Cardiac muscle cell (in vitro differentiated cells and primary cell): Measurements from ENCODE around the gene MPPED2. TPM values are rescaled to one million over a fixed set of nuclear protein-coding genes. Genes with fewer than 3 reads are reported as not detected.

Source experiments
- DNase-seq, 2 donors: peaks; one replicate each; pipeline versions ENCODE4 v3.0.0 to v3.0.0-alpha.2; 2010 to 2017; ENCODE audit warnings: low read depth in 1 of 2, low spot score in 1 of 2
- H3K27ac ChIP-seq: fragments of 200-600 bp; sonication (generic); 2 replicates; pipeline ENCODE4 v1.5.1; 2016
- H3K27me3 ChIP-seq: fragments of 200-600 bp; sonication (generic); 2 replicates; pipeline ENCODE4 v1.6.0; 2016; ENCODE audit warnings: control low read depth
- H3K36me3 ChIP-seq: fragments of 200-600 bp; sonication (generic); 2 replicates; pipeline ENCODE4 v1.5.1; 2016; ENCODE audit warnings: control low read depth
- H3K4me1 ChIP-seq: fragments of 200-600 bp; sonication (generic); 2 replicates; pipeline ENCODE4 v1.8.1; 2017; ENCODE audit warnings: low read depth, mild to moderate bottlenecking, mixed run types
- H3K4me3 ChIP-seq: fragments of 200-600 bp; sonication (generic); 2 replicates; pipeline ENCODE4 v1.5.1; 2016; ENCODE audit warnings: mild to moderate bottlenecking
- H3K9me3 ChIP-seq: fragments of 200-600 bp; sonication (generic); 2 replicates; pipeline ENCODE4 v1.5.1; 2017; ENCODE audit warnings: low read depth, mild to moderate bottlenecking, control low read depth
- polyA plus RNA-seq: library from polyadenylated mRNA; unstranded; fragments of >200 nt; fragmentation: Nextera tagmentation; extraction: Ambion mirVana; gene quantifications from 2 replicates; pipeline ENCODE4 v1.2.1, GENCODE V29; 2016
- total RNA-seq: library from RNA; depleted of rRNA; stranded (reverse); fragments of >200 nt; gene quantifications from 2 replicates; pipeline ENCODE4 v1.2.3, GENCODE V29; 2016
- TF ChIP-seq, protein P1 (sequence below): IDR thresholded peaks from 2 replicates; pipeline ENCODE4 v1.5.1; 2012; ENCODE audit warnings: low read depth, mild to moderate bottlenecking, low read length

Gene MPPED2
- total and polyA plus RNA-seq, 2 experiments from 2014 or later = 32.5 to 54.4 TPM

DNA sequence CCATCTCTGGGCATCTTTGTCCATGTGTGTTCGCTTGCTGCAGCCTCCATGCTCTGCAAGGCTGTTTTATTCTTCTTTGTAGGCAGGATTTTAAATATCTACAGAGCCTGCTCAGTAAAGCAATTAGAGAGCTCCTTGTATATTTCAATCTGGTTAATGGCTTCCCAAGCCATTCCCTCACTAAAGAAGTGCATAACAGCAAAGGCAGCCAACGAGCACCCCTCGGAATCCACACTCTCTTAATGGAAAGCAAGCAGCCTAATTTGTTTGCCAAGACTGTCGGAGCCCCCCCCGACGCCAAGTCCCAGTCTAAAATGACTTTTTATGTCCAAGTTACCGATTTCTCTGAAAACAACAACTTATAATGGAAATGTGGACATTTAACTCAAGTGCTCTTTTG is 139.6 kb downstream of the MPPED2 start:
- no peak overlapping the region for H3K4me3 ChIP-seq
- H3K36me3 ChIP-seq = no peaks in the 10 kb centered on the region
- H3K27ac ChIP-seq = no peak overlapping the region
- H3K9me3 ChIP-seq = no peaks in the 10 kb centered on the region
- TF ChIP-seq, protein P1, sequence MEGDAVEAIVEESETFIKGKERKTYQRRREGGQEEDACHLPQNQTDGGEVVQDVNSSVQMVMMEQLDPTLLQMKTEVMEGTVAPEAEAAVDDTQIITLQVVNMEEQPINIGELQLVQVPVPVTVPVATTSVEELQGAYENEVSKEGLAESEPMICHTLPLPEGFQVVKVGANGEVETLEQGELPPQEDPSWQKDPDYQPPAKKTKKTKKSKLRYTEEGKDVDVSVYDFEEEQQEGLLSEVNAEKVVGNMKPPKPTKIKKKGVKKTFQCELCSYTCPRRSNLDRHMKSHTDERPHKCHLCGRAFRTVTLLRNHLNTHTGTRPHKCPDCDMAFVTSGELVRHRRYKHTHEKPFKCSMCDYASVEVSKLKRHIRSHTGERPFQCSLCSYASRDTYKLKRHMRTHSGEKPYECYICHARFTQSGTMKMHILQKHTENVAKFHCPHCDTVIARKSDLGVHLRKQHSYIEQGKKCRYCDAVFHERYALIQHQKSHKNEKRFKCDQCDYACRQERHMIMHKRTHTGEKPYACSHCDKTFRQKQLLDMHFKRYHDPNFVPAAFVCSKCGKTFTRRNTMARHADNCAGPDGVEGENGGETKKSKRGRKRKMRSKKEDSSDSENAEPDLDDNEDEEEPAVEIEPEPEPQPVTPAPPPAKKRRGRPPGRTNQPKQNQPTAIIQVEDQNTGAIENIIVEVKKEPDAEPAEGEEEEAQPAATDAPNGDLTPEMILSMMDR = no peak
- no peaks in the 10 kb centered on the region for H3K27me3 ChIP-seq
- DNase-seq = no peak
- peaks cover 25% of the 10 kb centered on the region for H3K4me1 ChIP-seq

GRCh38 chr11:30445056-30445455 is 141.1 kb downstream of the MPPED2 start:
- no peaks in the 10 kb centered on the region for H3K36me3 ChIP-seq
- peak in 1 of 2 donors; percentile 49 for DNase-seq
- peaks cover 22% of the 10 kb centered on the region for H3K4me1 ChIP-seq
- no peak overlapping the region for H3K4me3 ChIP-seq
- TF ChIP-seq, protein P1 = no peak
- no peaks in the 10 kb centered on the region for H3K27me3 ChIP-seq
- H3K9me3 ChIP-seq = no peaks in the 10 kb centered on the region
- H3K27ac ChIP-seq = peak overlapping the region; percentile 49

DNA sequence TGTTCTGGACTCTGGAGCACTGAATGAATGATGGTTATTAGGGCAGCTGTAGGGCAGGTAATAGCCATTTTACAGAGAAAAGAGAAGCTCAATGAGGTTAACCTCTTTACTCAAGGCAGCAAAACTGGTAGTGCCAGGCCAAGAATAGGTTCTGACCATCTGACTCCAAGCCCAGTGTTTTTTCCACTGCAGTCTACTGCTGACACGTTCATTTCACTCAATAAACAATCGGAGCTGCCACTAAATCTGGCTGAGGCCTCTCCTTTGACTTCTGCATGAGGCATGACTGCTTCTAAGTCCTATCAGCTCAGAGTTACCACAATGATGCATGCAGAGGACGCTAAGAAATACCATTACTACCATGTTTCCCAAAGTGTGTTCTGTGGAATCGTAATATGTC is 145.6 kb downstream of the MPPED2 start:
- H3K27ac ChIP-seq = no peak overlapping the region
- H3K4me3 ChIP-seq = no peak overlapping the region
- no peak for DNase-seq
- TF ChIP-seq, protein P1 = no peak
- H3K36me3 ChIP-seq = no peaks in the 10 kb centered on the region
- no peaks in the 10 kb centered on the region for H3K27me3 ChIP-seq
- peaks cover 9% of the 10 kb centered on the region for H3K4me1 ChIP-seq
- H3K9me3 ChIP-seq = no peaks in the 10 kb centered on the region

DNA sequence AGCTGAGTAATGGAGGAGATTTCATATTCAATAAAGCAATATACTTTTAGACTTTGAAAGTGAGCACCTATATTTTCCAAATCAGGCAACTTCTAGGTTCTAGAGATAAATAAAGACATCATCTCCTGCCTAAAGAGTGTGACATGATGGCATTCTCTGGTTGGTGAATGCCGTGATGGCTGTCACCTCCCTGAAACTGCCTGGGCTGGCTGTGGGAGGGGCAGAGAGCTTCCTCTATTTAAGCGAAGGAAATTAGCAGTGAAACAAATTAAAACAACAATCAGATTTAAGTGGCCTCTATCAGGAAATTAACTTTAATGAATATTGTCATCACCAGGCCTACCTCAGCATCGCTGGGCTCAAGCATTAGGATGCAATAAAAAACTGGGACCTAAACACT is 149.4 kb downstream of the MPPED2 start:
- Histone ChIP-seq H3K36me3 (no peaks in the 10 kb centered on the region), H3K27ac (peak overlapping the region; percentile 15), H3K9me3 (no peaks in the 10 kb centered on the region), H3K4me1 (peaks cover 14% of the 10 kb centered on the region), H3K27me3 (no peaks in the 10 kb centered on the region), H3K4me3 (no peak overlapping the region)
- TF ChIP-seq, protein P1 = no peak
- DNase-seq = no peak

- no peak for DNase-seq
- H3K4me3 ChIP-seq = no peak overlapping the region
- H3K36me3 ChIP-seq = no peaks in the 10 kb centered on the region
- TF ChIP-seq, protein P1 = no peak
- no peaks in the 10 kb centered on the region for H3K27me3 ChIP-seq
- H3K4me1 ChIP-seq = peaks cover 14% of the 10 kb centered on the region
- no peaks in the 10 kb centered on the region for H3K9me3 ChIP-seq
- peak overlapping the region; percentile 55 for H3K27ac ChIP-seq
Observed at GRCh38 chr11:30435488-30435887, 150.7 kb downstream of the MPPED2 start.

GRCh38 chr11:30434901-30435300 is 151.3 kb downstream of the MPPED2 start:
- TF ChIP-seq, protein P1 = no peak
- no peaks in the 10 kb centered on the region for H3K9me3 ChIP-seq
- no peaks in the 10 kb centered on the region for H3K27me3 ChIP-seq
- peaks cover 16% of the 10 kb centered on the region for H3K4me1 ChIP-seq
- H3K36me3 ChIP-seq = no peaks in the 10 kb centered on the region
- H3K27ac ChIP-seq = peak overlapping the region; percentile 55
- DNase-seq = no peak
- H3K4me3 ChIP-seq = no peak overlapping the region
